Measurements from ENCODE around the gene CCDC102B. TPM values are rescaled to one million over a fixed set of nuclear protein-coding genes. Genes with fewer than 3 reads are reported as not detected.

The CCDC102B gene
- polyA plus RNA-seq, 1 donor from 2014 or later = 8.7 TPM

GRCh38 chr18:68897286-68897685 lies 99.4 kb downstream of the CCDC102B start:
- H3K4me3 ChIP-seq (ENCODE audit: low read length) = no peak overlapping the region
- no peaks in the 10 kb centered on the region for H4K20me1 ChIP-seq (ENCODE audit: insufficient read depth)
- no peaks in the 10 kb centered on the region for H3K27me3 ChIP-seq (ENCODE audit: insufficient read depth, low read depth, low read length)
- no peak overlapping the region for H2AFZ ChIP-seq (ENCODE audit: low read depth, low read length)
- H3K9me3 ChIP-seq (ENCODE audit: low read length) = no peaks in the 10 kb centered on the region
- H3K36me3 ChIP-seq (ENCODE audit: insufficient read depth, low read length) = no peaks in the 10 kb centered on the region
- no peak overlapping the region for H3K9ac ChIP-seq (ENCODE audit: low read length)
- no peaks in the 10 kb centered on the region for H3K79me2 ChIP-seq (replicated peaks; ENCODE audit: insufficient read depth, low read length)
- H3K9me2 ChIP-seq (ENCODE audit: insufficient read depth, low read length) = no peaks in the 10 kb centered on the region
- no peak for TF ChIP-seq TAF1 (IDR thresholded peaks at IDR 0.05; ENCODE audit: low read depth)
- no peak for TF ChIP-seq MXI1 (conservative IDR thresholded peaks at IDR 0.05; ENCODE audit: poor library complexity, severe bottlenecking)
- TF ChIP-seq CTCF (IDR thresholded peaks at IDR 0.05; ENCODE audit: poor library complexity, severe bottlenecking) = no peak
- TF ChIP-seq REST (IDR thresholded peaks at IDR 0.05; ENCODE audit: borderline replicate concordance) = no peak
- TF ChIP-seq EZH2 (IDR thresholded peaks at IDR 0.05; ENCODE audit: borderline replicate concordance, insufficient read depth, low read length, poor library complexity, severe bottlenecking) = no peak
- no peak for TF ChIP-seq POLR2AphosphoS5 (IDR thresholded peaks at IDR 0.05)
- TF ChIP-seq RAD21 (conservative IDR thresholded peaks at IDR 0.05) = no peak
- no peak for TF ChIP-seq SMC3 (conservative IDR thresholded peaks at IDR 0.05; ENCODE audit: poor library complexity)
- no peak for TF ChIP-seq EP300 (conservative IDR thresholded peaks at IDR 0.05; ENCODE audit: poor library complexity, severe bottlenecking)
- no peak overlapping the region for H3K4me2 ChIP-seq (ENCODE audit: low read length)
- no peaks in the 10 kb centered on the region for H3F3A ChIP-seq (ENCODE audit: insufficient read depth, low read length, poor library complexity, severe bottlenecking)
- H3K27ac ChIP-seq (ENCODE audit: low read length) = no peak overlapping the region

GRCh38 chr18:68909579-68909978 lies 111.7 kb downstream of the CCDC102B start:
- no peak overlapping the region for H3K9ac ChIP-seq (ENCODE audit: low read length)
- H3K9me2 ChIP-seq (ENCODE audit: insufficient read depth, low read length) = no peaks in the 10 kb centered on the region
- no peak overlapping the region for H2AFZ ChIP-seq (ENCODE audit: low read depth, low read length)
- no peaks in the 10 kb centered on the region for H4K20me1 ChIP-seq (ENCODE audit: insufficient read depth)
- H3K4me3 ChIP-seq (ENCODE audit: low read length) = no peak overlapping the region
- TF ChIP-seq TAF1 (IDR thresholded peaks at IDR 0.05; ENCODE audit: low read depth) (no peak), POLR2AphosphoS5 (IDR thresholded peaks at IDR 0.05) (no peak), EZH2 (IDR thresholded peaks at IDR 0.05; ENCODE audit: borderline replicate concordance, insufficient read depth, low read length, poor library complexity, severe bottlenecking) (no peak), SMC3 (conservative IDR thresholded peaks at IDR 0.05; ENCODE audit: poor library complexity) (no peak), CTCF (IDR thresholded peaks at IDR 0.05; ENCODE audit: poor library complexity, severe bottlenecking) (no peak), MXI1 (conservative IDR thresholded peaks at IDR 0.05; ENCODE audit: poor library complexity, severe bottlenecking) (no peak), RAD21 (conservative IDR thresholded peaks at IDR 0.05) (no peak), EP300 (conservative IDR thresholded peaks at IDR 0.05; ENCODE audit: poor library complexity, severe bottlenecking) (no peak), REST (IDR thresholded peaks at IDR 0.05; ENCODE audit: borderline replicate concordance) (no peak)
- no peaks in the 10 kb centered on the region for H3K36me3 ChIP-seq (ENCODE audit: insufficient read depth, low read length)
- no peaks in the 10 kb centered on the region for H3K9me3 ChIP-seq (ENCODE audit: low read length)
- H3K79me2 ChIP-seq (replicated peaks; ENCODE audit: insufficient read depth, low read length) = no peaks in the 10 kb centered on the region
- no peak overlapping the region for H3K27ac ChIP-seq (ENCODE audit: low read length)
- H3F3A ChIP-seq (ENCODE audit: insufficient read depth, low read length, poor library complexity, severe bottlenecking) = no peaks in the 10 kb centered on the region
- H3K27me3 ChIP-seq (ENCODE audit: insufficient read depth, low read depth, low read length) = no peaks in the 10 kb centered on the region
- H3K4me2 ChIP-seq (ENCODE audit: low read length) = no peak overlapping the region

Measured in neural cell (in vitro differentiated cells).